Measurements from ENCODE around the gene SOS1. TPM values are rescaled to one million over a fixed set of nuclear protein-coding genes. Genes with fewer than 3 reads are reported as not detected.
"Not testable (repeated sequence)": the region's sequence is repeated elsewhere in the genome, so short reads cannot be mapped to it uniquely, and the experiment has no call there.

The SOS1 gene
- total RNA-seq (92.6 TPM), polyA plus RNA-seq (17.3 TPM)

DNA sequence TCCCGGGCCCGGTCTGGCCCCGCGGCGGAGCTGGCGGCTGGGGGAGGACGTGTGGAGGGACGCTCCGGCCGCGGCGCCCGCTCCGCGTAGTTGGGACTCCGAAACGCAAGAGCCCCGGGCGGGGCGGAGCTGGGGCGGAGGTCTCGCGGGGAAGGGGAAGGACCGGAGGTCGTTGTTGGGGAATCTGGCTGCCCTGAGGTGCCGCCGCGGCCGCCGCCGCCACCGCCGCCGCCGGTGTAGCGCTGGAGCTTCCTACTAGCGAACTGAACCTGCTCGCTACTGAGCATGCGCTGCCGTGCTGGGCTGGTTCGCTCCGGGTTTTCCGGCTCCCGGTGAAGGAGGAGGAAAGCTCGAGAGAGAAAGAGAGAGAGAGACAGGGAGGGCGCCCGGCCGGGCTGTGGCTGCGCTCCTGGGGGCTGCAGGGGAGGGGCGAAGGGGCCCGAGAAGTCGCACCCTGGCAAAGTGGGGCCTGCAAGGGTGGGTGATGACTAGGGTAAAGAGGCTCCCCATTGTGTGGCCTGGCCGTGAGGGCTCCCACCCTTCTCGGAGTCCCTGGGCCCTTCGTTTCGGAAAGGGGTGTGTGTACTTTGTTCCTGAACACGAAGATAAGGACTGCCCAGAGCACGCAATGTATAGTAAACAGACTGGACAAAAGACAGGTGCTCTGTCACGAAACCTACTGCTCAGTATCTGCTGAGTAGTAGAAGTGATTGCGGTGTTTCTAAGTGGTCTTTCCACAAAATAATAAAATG is at the start of gene SOS1:
TSS of gene SOS1 (minus strand) at position 281 of the 752 bp plus-strand sequence. CDS start 629 bp downstream, outside the sequence.
- Histone ChIP-seq H3K4me3 (ENCODE audit: low read depth, low read length) (peak within 1 kb of the TSS; percentile 98), H3K36me3 (ENCODE audit: insufficient read depth) (no peaks in the 10 kb centered on the region), H3K27ac (ENCODE audit: low read depth) (peak within 1 kb of the TSS; percentile 99), H3K4me1 (ENCODE audit: insufficient read depth) (peaks cover 2% of the 10 kb centered on the region)
- under 1% methylated on average over 60 of the region's 60 CpGs for WGBS
- peak; percentile 92 for DNase-seq (ENCODE audit: extremely low spot score)

DNA sequence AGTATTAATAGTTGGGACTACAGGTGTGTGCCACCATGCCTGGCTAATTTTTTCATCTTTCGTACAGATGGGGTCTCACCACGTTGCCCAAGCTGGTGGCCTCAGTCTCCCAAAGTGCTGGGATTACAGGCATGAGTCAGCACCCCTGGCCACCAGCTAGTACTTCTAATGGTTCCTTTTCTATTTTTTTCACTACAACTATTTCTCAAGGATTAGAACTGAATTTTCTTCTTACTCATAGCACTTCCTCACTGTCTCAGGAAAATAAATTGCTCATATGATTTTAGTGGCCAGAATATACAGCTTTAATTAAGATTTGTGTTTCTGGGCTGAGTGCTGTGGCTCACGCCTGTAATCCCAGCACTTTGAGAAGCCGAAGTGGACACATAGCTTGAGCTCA is 43.2 kb upstream of the SOS1 start:
- DNase-seq (ENCODE audit: extremely low spot score), result no peak

DNA sequence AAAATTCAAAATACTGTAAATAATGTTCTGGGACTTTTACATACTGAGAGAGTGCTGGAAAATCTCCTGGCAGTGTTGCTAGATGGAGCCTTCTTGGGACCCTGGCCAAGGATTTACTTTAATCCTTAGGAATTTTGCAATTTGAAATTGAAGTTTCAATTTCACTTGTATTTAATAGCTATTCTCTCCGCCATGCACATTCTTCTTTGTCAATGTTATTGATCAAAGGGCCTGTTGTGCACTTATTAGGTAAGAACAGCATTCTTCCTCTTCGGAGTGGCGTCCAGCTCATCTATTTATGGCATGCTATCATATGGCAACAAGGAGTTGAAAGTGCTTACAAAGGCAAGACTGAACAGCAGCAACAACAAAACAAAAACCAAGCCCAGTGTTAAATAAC is 40.1 kb upstream of the SOS1 start:
- no peaks in the 10 kb centered on the region for H3K36me3 ChIP-seq (ENCODE audit: insufficient read depth)
- DNase-seq (ENCODE audit: extremely low spot score), result no peak
- WGBS, result 23% methylated on average over 3 of the region's 3 CpGs
- H3K27ac ChIP-seq (ENCODE audit: low read depth), result no peak overlapping the region
- H3K4me3 ChIP-seq (ENCODE audit: low read depth, low read length), result no peak overlapping the region
- H3K4me1 ChIP-seq (ENCODE audit: insufficient read depth), result no peaks in the 10 kb centered on the region

More for the DNA sequence above, 43.2 kb upstream of the SOS1 start:
- 85% methylated on average over 4 of the region's 4 CpGs for whole genome bisulfite sequencing
- Histone ChIP-seq H3K27ac (ENCODE audit: low read depth) (no peak overlapping the region), H3K4me1 (ENCODE audit: insufficient read depth) (no peaks in the 10 kb centered on the region), H3K36me3 (ENCODE audit: insufficient read depth) (no peaks in the 10 kb centered on the region), H3K4me3 (ENCODE audit: low read depth, low read length) (no peak overlapping the region)

DNA sequence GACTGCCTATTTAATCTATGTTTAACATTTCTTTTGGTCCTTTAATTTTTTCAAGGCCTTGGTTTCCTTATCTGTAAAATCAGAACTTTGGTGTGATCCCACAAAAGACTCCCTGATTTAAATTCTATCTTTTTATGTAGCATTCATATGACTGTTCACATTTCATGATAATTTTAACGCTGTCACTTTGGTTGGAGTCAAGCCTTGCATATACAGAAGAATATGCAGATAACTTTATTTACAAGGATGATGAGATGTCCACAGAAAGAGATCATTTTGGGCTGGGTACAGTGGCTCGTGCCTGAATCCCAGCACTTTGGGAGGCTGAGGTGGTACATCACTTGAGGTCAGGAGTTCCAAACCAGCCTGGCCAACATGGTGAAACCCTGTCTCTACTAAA is 38.4 kb upstream of the SOS1 start:
- no peaks in the 10 kb centered on the region for H3K36me3 ChIP-seq (ENCODE audit: insufficient read depth)
- H3K4me1 ChIP-seq (ENCODE audit: insufficient read depth), result no peaks in the 10 kb centered on the region
- no peak for DNase-seq (ENCODE audit: extremely low spot score)
- H3K27ac ChIP-seq (ENCODE audit: low read depth), result no peak overlapping the region
- 89% methylated on average over 2 of the region's 2 CpGs for WGBS
- H3K4me3 ChIP-seq (ENCODE audit: low read depth, low read length), result no peak overlapping the region

DNA sequence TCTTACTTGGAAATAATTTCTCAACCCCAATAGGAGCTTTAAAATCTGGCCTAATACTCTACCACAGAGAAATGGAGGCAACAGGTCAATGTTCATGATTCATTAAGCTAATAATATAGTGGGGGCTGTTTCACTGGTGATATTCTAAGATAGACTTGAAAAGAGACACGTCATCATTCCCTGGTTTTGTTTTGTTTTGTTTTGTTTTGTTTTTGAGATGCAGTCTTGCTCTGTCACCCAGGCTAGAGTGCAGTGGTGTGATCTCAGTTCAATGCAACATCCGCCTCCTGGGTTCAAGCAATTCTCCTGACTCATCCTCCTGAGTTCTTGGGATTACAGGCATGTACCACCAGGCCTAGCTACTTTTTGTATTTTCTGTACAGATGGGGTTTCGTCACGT is 37.5 kb upstream of the SOS1 start:
- H3K4me1 ChIP-seq (ENCODE audit: insufficient read depth), result no peaks in the 10 kb centered on the region
- H3K36me3 ChIP-seq (ENCODE audit: insufficient read depth), result no peaks in the 10 kb centered on the region
- no peak overlapping the region for H3K27ac ChIP-seq (ENCODE audit: low read depth)
- no peak for DNase-seq (ENCODE audit: extremely low spot score)
- no peak overlapping the region for H3K4me3 ChIP-seq (ENCODE audit: low read depth, low read length)
- WGBS, result 92% methylated on average over 4 of the region's 4 CpGs

DNA sequence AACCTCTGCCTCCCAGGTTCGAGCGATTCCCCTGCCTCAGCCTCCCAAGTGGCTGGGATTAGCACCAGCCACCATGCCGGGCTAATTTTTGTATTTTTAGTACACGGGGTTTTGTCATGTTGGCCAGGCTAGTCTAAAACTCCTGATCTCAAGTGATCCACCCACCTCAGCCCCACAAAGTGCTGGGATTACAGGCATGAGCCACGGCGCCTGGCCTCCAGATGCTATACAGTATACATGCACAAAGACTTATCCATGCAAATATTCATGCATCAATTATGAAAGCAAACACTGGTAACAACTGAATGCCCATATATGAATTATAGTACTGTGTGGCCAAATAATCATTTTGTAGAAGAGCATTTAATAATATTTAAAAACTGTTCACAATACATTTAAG is 36.0 kb upstream of the SOS1 start:
- Histone ChIP-seq H3K27ac (ENCODE audit: low read depth) (no peak overlapping the region), H3K4me3 (ENCODE audit: low read depth, low read length) (no peak overlapping the region), H3K4me1 (ENCODE audit: insufficient read depth) (no peaks in the 10 kb centered on the region), H3K36me3 (ENCODE audit: insufficient read depth) (no peaks in the 10 kb centered on the region)
- 79% methylated on average over 6 of the region's 6 CpGs for WGBS
- no peak for DNase-seq (ENCODE audit: extremely low spot score)

DNA sequence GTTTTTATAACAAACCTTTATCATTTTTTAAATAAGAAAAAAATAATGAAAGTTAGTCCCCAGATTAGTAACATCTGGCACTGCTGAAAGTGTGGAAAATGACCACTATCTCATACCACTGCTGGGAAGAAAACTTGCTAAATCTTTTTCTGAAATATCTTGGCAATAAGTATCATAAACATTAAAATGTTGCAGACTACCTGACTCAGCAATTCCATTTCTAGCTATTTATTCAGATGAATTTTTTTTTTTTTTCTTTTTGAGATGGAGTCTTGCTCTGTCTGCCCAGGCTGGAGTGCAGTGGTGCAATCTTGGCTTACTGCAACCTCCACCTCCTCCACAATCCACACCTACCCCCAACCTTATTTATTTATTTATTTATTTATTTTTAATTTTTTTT is 35.3 kb upstream of the SOS1 start:
- Histone ChIP-seq H3K27ac (ENCODE audit: low read depth) (no peak overlapping the region), H3K36me3 (ENCODE audit: insufficient read depth) (no peaks in the 10 kb centered on the region), H3K4me1 (ENCODE audit: insufficient read depth) (no peaks in the 10 kb centered on the region), H3K4me3 (ENCODE audit: low read depth, low read length) (no peak overlapping the region)
- DNase-seq (ENCODE audit: extremely low spot score), result no peak

DNA sequence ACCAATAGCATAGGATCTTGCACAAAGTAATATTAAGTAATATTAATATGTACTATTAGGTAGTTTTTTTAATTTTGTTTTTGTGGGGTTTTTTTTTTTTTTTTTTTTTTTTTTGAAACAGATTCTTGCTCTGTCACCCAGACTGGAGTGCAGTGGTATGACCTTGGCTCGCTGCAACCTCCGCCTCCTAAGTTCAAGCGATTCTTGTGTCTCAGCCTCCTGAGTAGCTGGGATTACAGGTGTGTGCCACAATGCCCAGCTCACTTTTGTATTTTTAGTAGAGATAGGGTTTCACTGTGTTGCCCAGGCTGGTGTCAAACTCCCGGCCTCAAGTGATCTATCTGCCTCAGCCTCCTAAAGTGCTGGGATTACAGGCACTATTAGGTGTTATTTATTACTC is 34.7 kb upstream of the SOS1 start:
- H3K36me3 ChIP-seq (ENCODE audit: insufficient read depth); DNase-seq (ENCODE audit: extremely low spot score); H3K27ac ChIP-seq (ENCODE audit: low read depth); H3K4me1 ChIP-seq (ENCODE audit: insufficient read depth); H3K4me3 ChIP-seq (ENCODE audit: low read depth, low read length): not testable (repeated sequence)
- 90% methylated on average over 4 of the region's 4 CpGs for WGBS

DNA sequence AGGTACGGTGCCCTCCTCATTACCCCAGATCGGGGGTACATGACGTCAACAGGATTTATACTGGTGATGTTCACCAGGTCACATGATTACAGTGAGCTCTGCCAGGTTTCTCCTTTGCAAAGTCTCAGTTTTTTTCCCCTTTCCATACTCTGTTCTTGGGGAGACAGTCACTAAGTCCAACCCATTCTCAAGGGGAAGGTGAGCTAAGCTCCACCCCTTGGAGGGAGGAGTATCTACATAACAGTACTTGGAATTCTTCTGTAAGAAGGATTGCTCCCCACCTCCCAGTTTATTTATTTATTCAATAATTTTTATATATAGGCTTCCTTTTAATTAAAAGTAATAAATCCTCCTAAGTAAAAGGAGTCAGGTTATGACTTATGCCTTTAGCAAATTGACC is 34.1 kb upstream of the SOS1 start:
- H3K4me1 ChIP-seq (ENCODE audit: insufficient read depth), result no peaks in the 10 kb centered on the region
- no peak overlapping the region for H3K27ac ChIP-seq (ENCODE audit: low read depth)
- no peak for DNase-seq (ENCODE audit: extremely low spot score)
- H3K4me3 ChIP-seq (ENCODE audit: low read depth, low read length), result no peak overlapping the region
- no peaks in the 10 kb centered on the region for H3K36me3 ChIP-seq (ENCODE audit: insufficient read depth)
- WGBS, result 56% methylated on average over 3 of the region's 3 CpGs

DNA sequence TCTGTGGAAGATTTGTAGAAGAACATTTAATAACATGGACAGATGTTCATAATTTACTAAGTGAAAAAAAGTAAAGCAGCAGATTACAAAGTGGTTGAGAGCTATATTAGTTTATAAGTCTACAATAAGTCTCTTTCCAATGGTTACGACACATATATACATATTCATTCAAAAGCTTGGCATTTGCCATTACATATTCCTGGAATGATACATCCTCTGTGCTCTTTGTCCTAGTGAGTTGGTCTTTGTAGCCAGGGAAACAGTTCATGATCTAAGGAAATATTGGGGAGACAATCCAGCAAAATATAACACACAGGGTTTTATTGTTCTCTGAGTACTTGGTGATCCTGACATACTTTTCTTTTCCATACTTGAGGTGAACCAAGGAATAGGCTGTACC is 32.5 kb upstream of the SOS1 start:
- no peak overlapping the region for H3K27ac ChIP-seq (ENCODE audit: low read depth)
- H3K4me1 ChIP-seq (ENCODE audit: insufficient read depth), result no peaks in the 10 kb centered on the region
- no peaks in the 10 kb centered on the region for H3K36me3 ChIP-seq (ENCODE audit: insufficient read depth)
- no peak for DNase-seq (ENCODE audit: extremely low spot score)
- 80% methylated on average over 1 of the region's 1 CpG for WGBS
- H3K4me3 ChIP-seq (ENCODE audit: low read depth, low read length), result no peak overlapping the region

DNA sequence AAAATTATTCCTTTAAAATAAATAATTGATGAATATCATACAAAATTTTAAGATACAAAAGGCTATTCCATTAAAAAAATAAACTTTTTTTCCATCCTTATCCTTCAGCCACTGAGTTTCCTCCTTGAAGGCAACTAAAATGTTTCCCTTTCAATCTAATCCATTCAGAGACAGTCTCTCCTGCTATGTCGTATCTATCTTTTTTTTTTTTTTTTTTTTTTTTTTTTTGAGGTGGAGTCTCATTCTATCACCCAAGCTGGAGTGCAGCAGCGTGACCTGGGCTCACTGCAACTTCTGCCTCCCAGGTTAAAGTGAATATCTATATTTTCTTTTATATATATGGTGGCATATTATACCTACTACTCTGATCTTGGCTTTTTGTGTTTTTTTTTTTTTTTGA is 31.7 kb upstream of the SOS1 start:
- Histone ChIP-seq H3K4me3 (ENCODE audit: low read depth, low read length) (no peak overlapping the region), H3K4me1 (ENCODE audit: insufficient read depth) (no peaks in the 10 kb centered on the region), H3K27ac (ENCODE audit: low read depth) (no peak overlapping the region), H3K36me3 (ENCODE audit: insufficient read depth) (no peaks in the 10 kb centered on the region)
- WGBS, result 77% methylated on average over 2 of the region's 2 CpGs
- DNase-seq (ENCODE audit: extremely low spot score), result no peak

DNA sequence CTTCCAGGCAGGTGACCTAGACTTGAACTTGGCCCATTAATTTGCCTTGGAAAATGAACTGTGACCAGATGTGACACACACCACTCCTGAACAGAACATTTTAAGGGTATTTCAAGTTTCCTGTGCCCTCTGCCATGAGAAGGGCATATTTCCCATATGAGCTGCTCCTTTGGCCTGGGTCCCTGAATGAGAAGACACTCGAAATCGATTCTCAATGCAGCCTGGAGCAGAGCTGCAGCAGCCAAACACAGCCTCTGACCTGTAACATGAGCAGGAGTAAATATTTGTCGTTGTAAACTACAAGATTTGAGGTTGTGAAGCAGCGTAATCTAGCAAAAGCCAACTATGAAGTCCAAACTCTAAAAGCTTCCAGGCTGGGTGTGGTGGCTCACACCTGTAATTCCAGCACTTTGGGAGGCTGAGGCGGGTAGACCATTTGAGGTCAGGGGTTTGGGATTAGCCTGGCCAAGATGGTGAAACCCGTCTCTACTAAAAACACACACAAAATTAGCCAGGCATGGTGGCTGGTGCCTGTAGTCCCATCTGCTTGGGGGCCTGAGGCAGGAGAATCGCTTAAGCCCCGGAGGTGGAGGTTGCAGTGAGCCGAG is 30.1 kb upstream of the SOS1 start:
- no peak for DNase-seq (ENCODE audit: extremely low spot score)
- Histone ChIP-seq H3K4me1 (ENCODE audit: insufficient read depth) (no peaks in the 10 kb centered on the region), H3K27ac (ENCODE audit: low read depth) (no peak overlapping the region), H3K4me3 (ENCODE audit: low read depth, low read length) (no peak overlapping the region), H3K36me3 (ENCODE audit: insufficient read depth) (no peaks in the 10 kb centered on the region)
- 76% methylated on average over 9 of the region's 9 CpGs for WGBS

DNA sequence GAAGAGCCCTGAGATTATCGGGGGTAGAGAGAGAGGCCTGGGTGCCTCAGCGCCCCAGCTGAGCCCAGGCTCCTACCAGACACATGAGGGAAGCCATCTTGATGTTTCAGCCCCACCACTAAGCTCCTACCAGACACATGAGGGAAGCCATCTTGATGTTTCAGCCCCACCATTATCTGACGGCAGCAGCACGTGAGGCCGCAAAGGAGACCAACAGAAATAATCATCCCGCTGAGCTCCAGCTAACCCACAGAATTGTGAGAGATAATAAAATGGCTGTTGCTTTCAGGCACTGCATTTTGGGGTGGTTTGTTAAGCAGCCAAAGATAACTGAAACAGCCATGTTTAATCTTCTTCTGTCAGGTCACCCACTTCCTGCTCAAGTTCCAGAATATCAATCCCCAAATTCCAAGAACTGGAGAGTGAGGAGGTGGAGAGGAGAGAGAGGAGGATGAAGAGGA is 29.3 kb upstream of the SOS1 start:
- Histone ChIP-seq H3K27ac (ENCODE audit: low read depth) (no peak overlapping the region), H3K4me1 (ENCODE audit: insufficient read depth) (no peaks in the 10 kb centered on the region), H3K4me3 (ENCODE audit: low read depth, low read length) (no peak overlapping the region), H3K36me3 (ENCODE audit: insufficient read depth) (no peaks in the 10 kb centered on the region)
- no peak for DNase-seq (ENCODE audit: extremely low spot score)
- WGBS, result 93% methylated on average over 6 of the region's 6 CpGs

DNA sequence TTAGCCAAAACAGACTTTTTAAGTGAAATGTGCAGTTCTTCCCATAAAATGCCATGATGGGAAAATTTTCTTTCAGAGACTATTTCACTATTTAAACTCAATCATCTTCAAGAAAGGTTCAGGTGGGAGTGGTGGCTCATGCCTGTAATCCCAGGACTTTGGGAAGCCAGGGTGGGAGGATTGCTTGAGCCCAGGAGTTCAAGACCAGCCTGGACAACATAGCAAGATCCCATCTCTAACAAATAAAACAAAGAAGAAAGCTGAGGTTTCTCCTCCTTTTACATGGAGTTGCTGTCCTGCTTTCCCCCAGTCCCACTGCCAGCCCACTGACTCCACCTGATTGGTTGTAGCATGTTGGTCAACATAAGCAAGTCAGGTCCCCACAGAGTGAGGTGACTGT is 25.8 kb upstream of the SOS1 start:
- Histone ChIP-seq H3K4me1 (ENCODE audit: insufficient read depth) (no peaks in the 10 kb centered on the region), H3K4me3 (ENCODE audit: low read depth, low read length) (no peak overlapping the region), H3K36me3 (ENCODE audit: insufficient read depth) (no peaks in the 10 kb centered on the region), H3K27ac (ENCODE audit: low read depth) (no peak overlapping the region)
- no peak for DNase-seq (ENCODE audit: extremely low spot score)

Data from urinary bladder (tissue), 4 donors.